K562 (cell line): Measurements from ENCODE around the gene MYO3B. TPM values are rescaled to one million over a fixed set of nuclear protein-coding genes. Genes with fewer than 3 reads are reported as not detected.

Experiments
- BMI1 ChIP-seq: fragments of 150-350 bp; IDR thresholded peaks from 2 replicates; pipeline ENCODE4 v1.6.1; 2014; ENCODE audit warnings: low read length
- ELF2 ChIP-seq: fragments of 250-450 bp; sonication (Bioruptor Pico); IDR thresholded peaks from 2 replicates; pipeline ENCODE4 v1.5.0; 2021; ENCODE audit warnings: mild to moderate bottlenecking
- HDAC6 ChIP-seq: IDR thresholded peaks from 2 replicates; pipeline ENCODE4 v1.6.1; 2012; ENCODE audit warnings: low read depth, mild to moderate bottlenecking, control low read depth, inconsistent platforms, low read length, moderate library complexity
- HEY1 ChIP-seq: fragments of 250-450 bp; sonication (Bioruptor Pico); IDR thresholded peaks from 2 replicates; pipeline ENCODE4 v1.5.0; 2020; ENCODE audit warnings: mild to moderate bottlenecking, moderate library complexity, borderline replicate concordance
- JUNB ChIP-seq: fragments of 450-650 bp; formaldehyde crosslinking; conservative IDR thresholded peaks from 2 replicates; pipeline ENCODE4 v1.4.0; 2020; ENCODE audit warnings: mild to moderate bottlenecking
- MCM5 ChIP-seq: fragments of 450-650 bp; IDR thresholded peaks from 2 replicates; pipeline ENCODE4 v1.6.1; 2016; ENCODE audit warnings: low read depth
- MCM7 ChIP-seq, 2 experiments: fragments of 450-650 bp; IDR thresholded peaks; 2 replicates each; pipeline ENCODE4 v1.6.1; 2016 to 2018
- MIER1 ChIP-seq: fragments of 450-650 bp; IDR thresholded peaks from 2 replicates; pipeline ENCODE4 v1.6.1; 2016; ENCODE audit warnings: antibody characterized with exemption, mild to moderate bottlenecking, low read depth
- NCOR1 ChIP-seq: fragments of 450-650 bp; IDR thresholded peaks from 2 replicates; pipeline ENCODE4 v1.6.1; 2016; ENCODE audit warnings: mild to moderate bottlenecking, moderate library complexity
- NFE2 ChIP-seq: IDR thresholded peaks from 2 replicates; pipeline ENCODE4 v1.6.1; 2014; ENCODE audit warnings: antibody characterized with exemption, low read depth
- SMAD1 ChIP-seq: fragments of 150-350 bp; IDR thresholded peaks from 2 replicates; pipeline ENCODE4 v1.6.1; 2014; ENCODE audit warnings: low read length, low read depth; ENCODE audit not compliant: partially characterized antibody
- SMAD3 ChIP-seq: fragments of 450-650 bp; formaldehyde crosslinking; conservative IDR thresholded peaks from 2 replicates; pipeline ENCODE4 v1.4.0; 2020; ENCODE audit warnings: mild to moderate bottlenecking
- TBL1XR1 ChIP-seq, 2 experiments: IDR thresholded peaks; 2 replicates each; pipeline ENCODE4 v1.6.1; 2012; ENCODE audit warnings: improper control_type of control experiment in 2 of 2, low read length in 2 of 2, mild to moderate bottlenecking in 1 of 2
- XRCC4 ChIP-seq: IDR thresholded peaks from one replicate; pipeline ENCODE4 v1.6.1; 2011; ENCODE audit not compliant: insufficient read depth, insufficient read length; ENCODE audit errors: extremely low read depth
- ZBTB1 ChIP-seq: sonication (generic); formaldehyde crosslinking; IDR thresholded peaks from 2 replicates; pipeline ENCODE4 v1.8.1; 2023; ENCODE audit warnings: missing genetic modification reagents, low read depth, mild to moderate bottlenecking, borderline replicate concordance
- ZBTB7A ChIP-seq: IDR thresholded peaks from 2 replicates; pipeline ENCODE4 v1.6.1; 2011; ENCODE audit warnings: low read depth, mild to moderate bottlenecking, low read length, moderate library complexity, borderline replicate concordance; ENCODE audit not compliant: control insufficient read depth
- ZC3H4 ChIP-seq: sonication (generic); formaldehyde crosslinking; IDR thresholded peaks from 2 replicates; pipeline ENCODE4 v1.9.0; 2021; ENCODE audit warnings: missing genetic modification reagents, borderline replicate concordance
- ZNF280B ChIP-seq: fragments of 250-450 bp; sonication (Bioruptor Pico); IDR thresholded peaks from 2 replicates; pipeline ENCODE4 v1.5.1; 2021; ENCODE audit warnings: mild to moderate bottlenecking
- ZNF668 ChIP-seq: fragments of 250-450 bp; sonication (Bioruptor Pico); IDR thresholded peaks from 2 replicates; pipeline ENCODE4 v1.8.0; 2022; ENCODE audit warnings: mild to moderate bottlenecking, inconsistent platforms
- polyA plus RNA-seq, 8 experiments: library from polyadenylated mRNA; depleted of rRNA in 4 of 8; stranded (reverse) in 5 of 8; unstranded in 3 of 8; fragments of >200 nt; fragmentation: Nextera tagmentation in 2 of 8; fragmentation: Illumina TruSeq in 1 of 8; extraction: Ambion mirVana in 2 of 8; extraction: Trizol in 1 of 8; gene quantifications; 2 replicates each; pipeline versions ENCODE4 v1.2.1 to v1.2.3, GENCODE V29; 2011 to 2014; ENCODE audit warnings: inconsistent platforms in 1 of 8, missing spikeins in 1 of 8
- total RNA-seq, 7 experiments: library from RNA; depleted of rRNA in 6 of 7; stranded (reverse); fragments of >200 nt in 6 of 7; fragmentation: Illumina TruSeq in 2 of 7; extraction: Trizol in 2 of 7; gene quantifications; 2 replicates each; pipeline versions ENCODE4 v1.2.1 to v1.2.3, GENCODE V29; 2011 to 2021; ENCODE audit warnings: low replicate concordance in 1 of 7
- TF ChIP-seq, protein P1 (sequence below): sonication (generic); formaldehyde crosslinking; IDR thresholded peaks from 2 replicates; pipeline ENCODE4 v1.8.0; 2022; ENCODE audit warnings: missing genetic modification reagents, mild to moderate bottlenecking, moderate library complexity, borderline replicate concordance
- TF ChIP-seq, protein P2 (sequence below), 2 experiments: fragments of 450-650 bp; IDR thresholded peaks; 2 replicates each; pipeline ENCODE4 v1.6.1; 2018; ENCODE audit warnings: mild to moderate bottlenecking in 2 of 2, low read depth in 1 of 2; ENCODE audit not compliant: partially characterized antibody in 2 of 2
- TF ChIP-seq, protein P3 (sequence below): sonication (generic); formaldehyde crosslinking; IDR thresholded peaks from 2 replicates; pipeline ENCODE4 v1.8.0; 2022; ENCODE audit warnings: mild to moderate bottlenecking, missing genetic modification reagents

MYO3B gene
- total and polyA plus RNA-seq, 9 of the 15 experiments (the other 6 are each of a cell fraction or from before 2014, with no cell fraction given) = 2.7 to 6.5 (median 3.6) TPM

- TF ChIP-seq MIER1 (no peak), MCM7 (IDR thresholded peaks at IDR 0.05) (no peak), ELF2 (CRISPR knock-in tag) (no peak), JUNB (no peak), TBL1XR1 (IDR thresholded peaks at IDR 0.05; ENCODE audit: low read length in 2 of 2) (peak in 1 of 2 experiments; percentile 45; a peak in 1 of 4 replicates), XRCC4 (no peak), MCM5 (no peak), SMAD1 (no peak), ZBTB1 (CRISPR knock-in tag) (no peak), HDAC6 (no peak), ZNF668 (CRISPR knock-in tag) (no peak), NCOR1 (peak; percentile 49; the same call in 1 of the 2 replicates), NFE2 (peak; percentile 80), ZBTB7A (no peak), HEY1 (CRISPR knock-in tag) (no peak), ZC3H4 (CRISPR knock-in tag) (no peak), BMI1 (no peak), ZNF280B (no peak), SMAD3 (CRISPR knock-in tag) (peak; percentile 47; the same call in 1 of the 2 replicates)
- TF ChIP-seq, protein P1, sequence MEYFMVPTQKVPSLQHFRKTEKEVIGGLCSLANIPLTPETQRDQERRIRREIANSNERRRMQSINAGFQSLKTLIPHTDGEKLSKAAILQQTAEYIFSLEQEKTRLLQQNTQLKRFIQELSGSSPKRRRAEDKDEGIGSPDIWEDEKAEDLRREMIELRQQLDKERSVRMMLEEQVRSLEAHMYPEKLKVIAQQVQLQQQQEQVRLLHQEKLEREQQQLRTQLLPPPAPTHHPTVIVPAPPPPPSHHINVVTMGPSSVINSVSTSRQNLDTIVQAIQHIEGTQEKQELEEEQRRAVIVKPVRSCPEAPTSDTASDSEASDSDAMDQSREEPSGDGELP = no peak
- TF ChIP-seq, protein P2, sequence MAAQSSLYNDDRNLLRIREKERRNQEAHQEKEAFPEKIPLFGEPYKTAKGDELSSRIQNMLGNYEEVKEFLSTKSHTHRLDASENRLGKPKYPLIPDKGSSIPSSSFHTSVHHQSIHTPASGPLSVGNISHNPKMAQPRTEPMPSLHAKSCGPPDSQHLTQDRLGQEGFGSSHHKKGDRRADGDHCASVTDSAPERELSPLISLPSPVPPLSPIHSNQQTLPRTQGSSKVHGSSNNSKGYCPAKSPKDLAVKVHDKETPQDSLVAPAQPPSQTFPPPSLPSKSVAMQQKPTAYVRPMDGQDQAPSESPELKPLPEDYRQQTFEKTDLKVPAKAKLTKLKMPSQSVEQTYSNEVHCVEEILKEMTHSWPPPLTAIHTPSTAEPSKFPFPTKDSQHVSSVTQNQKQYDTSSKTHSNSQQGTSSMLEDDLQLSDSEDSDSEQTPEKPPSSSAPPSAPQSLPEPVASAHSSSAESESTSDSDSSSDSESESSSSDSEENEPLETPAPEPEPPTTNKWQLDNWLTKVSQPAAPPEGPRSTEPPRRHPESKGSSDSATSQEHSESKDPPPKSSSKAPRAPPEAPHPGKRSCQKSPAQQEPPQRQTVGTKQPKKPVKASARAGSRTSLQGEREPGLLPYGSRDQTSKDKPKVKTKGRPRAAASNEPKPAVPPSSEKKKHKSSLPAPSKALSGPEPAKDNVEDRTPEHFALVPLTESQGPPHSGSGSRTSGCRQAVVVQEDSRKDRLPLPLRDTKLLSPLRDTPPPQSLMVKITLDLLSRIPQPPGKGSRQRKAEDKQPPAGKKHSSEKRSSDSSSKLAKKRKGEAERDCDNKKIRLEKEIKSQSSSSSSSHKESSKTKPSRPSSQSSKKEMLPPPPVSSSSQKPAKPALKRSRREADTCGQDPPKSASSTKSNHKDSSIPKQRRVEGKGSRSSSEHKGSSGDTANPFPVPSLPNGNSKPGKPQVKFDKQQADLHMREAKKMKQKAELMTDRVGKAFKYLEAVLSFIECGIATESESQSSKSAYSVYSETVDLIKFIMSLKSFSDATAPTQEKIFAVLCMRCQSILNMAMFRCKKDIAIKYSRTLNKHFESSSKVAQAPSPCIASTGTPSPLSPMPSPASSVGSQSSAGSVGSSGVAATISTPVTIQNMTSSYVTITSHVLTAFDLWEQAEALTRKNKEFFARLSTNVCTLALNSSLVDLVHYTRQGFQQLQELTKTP (IDR thresholded peaks at IDR 0.05; ENCODE audit: low read depth in 1 of 2, partially characterized antibody in 2 of 2) = no peak
- TF ChIP-seq, protein P3, sequence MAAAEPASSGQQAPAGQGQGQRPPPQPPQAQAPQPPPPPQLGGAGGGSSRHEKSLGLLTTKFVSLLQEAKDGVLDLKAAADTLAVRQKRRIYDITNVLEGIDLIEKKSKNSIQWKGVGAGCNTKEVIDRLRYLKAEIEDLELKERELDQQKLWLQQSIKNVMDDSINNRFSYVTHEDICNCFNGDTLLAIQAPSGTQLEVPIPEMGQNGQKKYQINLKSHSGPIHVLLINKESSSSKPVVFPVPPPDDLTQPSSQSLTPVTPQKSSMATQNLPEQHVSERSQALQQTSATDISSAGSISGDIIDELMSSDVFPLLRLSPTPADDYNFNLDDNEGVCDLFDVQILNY (CRISPR knock-in tag) = no peak
These were observed 167.7 kb downstream of the MYO3B start (continued) for GRCh38 chr2:170345607-170346006.
